Fibroblast of lung (primary cell): Measurements from ENCODE around the gene GDA.

Experiments
- CTCF ChIP-seq, 2 donors: IDR thresholded peaks in 1 of 2; conservative IDR thresholded peaks in 1 of 2; 1 replicate in 1 of 2; 2 replicates in 1 of 2; pipeline ENCODE4 v1.5.1; 2011 to 2012; ENCODE audit warnings: low read length in 2 of 2, control low read depth in 1 of 2, inconsistent platforms in 1 of 2, low read depth in 1 of 2, mild to moderate bottlenecking in 1 of 2
- EZH2 ChIP-seq: IDR thresholded peaks from 2 replicates; pipeline ENCODE4 v1.5.1; 2012; ENCODE audit warnings: low read length, control low read depth, mild to moderate bottlenecking; ENCODE audit errors: missing control alignments

- TF ChIP-seq CTCF (conservative IDR thresholded peaks at IDR 0.05 in 1 of 2, IDR thresholded peaks at IDR 0.05 in 1 of 2; ENCODE audit: low read depth in 1 of 2, low read length in 2 of 2) (no peak), EZH2 (no peak)
Observed at GRCh38 chr9:72278959-72279358, 129.7 kb downstream of the GDA start.
